Osteoblast (primary cell): ENCODE results near the gene ATP7B. TPM values are rescaled to one million over a fixed set of nuclear protein-coding genes. Genes with fewer than 3 reads are reported as not detected.
"Not testable (repeated sequence)": the region's sequence is repeated elsewhere in the genome, so short reads cannot be mapped to it uniquely, and the experiment has no call there.

ENCODE experiments used
- DNase-seq: peaks from one replicate; pipeline ENCODE4 v3.0.0; 2011; ENCODE audit warnings: low spot score, mixed read lengths; ENCODE audit not compliant: insufficient read length; ENCODE audit errors: missing footprints
- H2AFZ ChIP-seq: 2 replicates; pipeline ENCODE4 v1.6.0; 2011; ENCODE audit warnings: mild to moderate bottlenecking, low read length
- H3K27ac ChIP-seq: 2 replicates; pipeline ENCODE4 v1.5.1; 2011; ENCODE audit warnings: mild to moderate bottlenecking, low read depth, low read length, moderate library complexity
- H3K27me3 ChIP-seq: 2 replicates; pipeline ENCODE4 v1.6.0; 2012; ENCODE audit warnings: mild to moderate bottlenecking, control low read depth, inconsistent platforms, low read length, moderate library complexity; ENCODE audit not compliant: insufficient read depth
- H3K36me3 ChIP-seq: 2 replicates; pipeline ENCODE4 v1.5.1; 2011; ENCODE audit warnings: mild to moderate bottlenecking, low read length, control low read depth, moderate library complexity; ENCODE audit not compliant: insufficient read depth
- H3K4me1 ChIP-seq: 2 replicates; pipeline ENCODE4 v1.5.1; 2011; ENCODE audit warnings: mild to moderate bottlenecking, low read length, control low read depth, moderate library complexity; ENCODE audit not compliant: insufficient read depth
- H3K4me2 ChIP-seq: 2 replicates; pipeline ENCODE4 v1.6.0; 2011; ENCODE audit warnings: mild to moderate bottlenecking, low read length; ENCODE audit not compliant: insufficient read depth
- H3K4me3 ChIP-seq: fragments of 200-600 bp; sonication (generic); 3 replicates; pipeline ENCODE4 v1.5.1; 2012; ENCODE audit warnings: mild to moderate bottlenecking, low read length, inconsistent platforms; ENCODE audit not compliant: insufficient read depth
- H3K79me2 ChIP-seq: 2 replicates; pipeline ENCODE4 v1.6.0; 2012; ENCODE audit warnings: mild to moderate bottlenecking, low read length, control low read depth, inconsistent platforms; ENCODE audit not compliant: insufficient read depth
- H3K9me3 ChIP-seq: 2 replicates; pipeline ENCODE4 v1.5.1; 2011; ENCODE audit warnings: low read depth, low read length, control low read depth
- H4K20me1 ChIP-seq: 2 replicates; pipeline ENCODE4 v1.6.0; 2012; ENCODE audit warnings: mild to moderate bottlenecking, low read length, control low read depth; ENCODE audit not compliant: insufficient read depth
- total RNA-seq: library from RNA; depleted of rRNA; stranded (reverse); fragments of >200 nt; gene quantifications from 2 replicates; pipeline ENCODE4 v1.2.3, GENCODE V29; 2012
- TF ChIP-seq, protein P1 (sequence below): IDR thresholded peaks from 2 replicates; pipeline ENCODE4 v1.5.1; 2011; ENCODE audit warnings: mild to moderate bottlenecking, low read depth, low read length, moderate library complexity; ENCODE audit errors: extremely low read depth

The ATP7B gene
- total RNA-seq, 1 donor, result 4.0 TPM

DNA sequence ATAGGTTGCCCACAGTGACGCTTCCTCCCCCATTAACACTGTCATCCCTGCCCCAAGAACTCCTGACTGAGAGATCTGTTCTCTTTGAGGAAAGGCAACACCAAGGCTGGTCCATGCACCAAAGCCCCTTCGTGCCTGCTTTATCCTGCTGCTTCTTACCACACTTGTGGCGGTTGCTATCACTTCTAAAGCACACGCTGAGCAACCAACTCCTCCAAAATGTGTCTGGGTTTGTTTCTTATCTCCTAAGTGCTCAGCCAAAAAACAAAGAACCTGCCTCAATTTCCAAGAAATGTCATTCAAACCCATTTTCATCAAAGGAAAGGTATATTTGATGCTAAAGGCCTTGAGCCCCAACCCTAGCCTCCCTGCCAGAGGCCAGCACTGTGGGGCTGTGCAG, 14.6 kb downstream of the ATP7B start:
- Histone ChIP-seq H3K27ac (no peak overlapping the region), H3K4me1 (no peaks in the 10 kb centered on the region), H3K79me2 (no peaks in the 10 kb centered on the region), H2AFZ (no peak overlapping the region), H3K36me3 (no peaks in the 10 kb centered on the region), H3K9me3 (no peaks in the 10 kb centered on the region), H3K4me2 (no peak overlapping the region), H4K20me1 (peaks cover 17% of the 10 kb centered on the region), H3K4me3 (no peak overlapping the region), H3K27me3 (peaks cover 31% of the 10 kb centered on the region)
- TF ChIP-seq, protein P1, sequence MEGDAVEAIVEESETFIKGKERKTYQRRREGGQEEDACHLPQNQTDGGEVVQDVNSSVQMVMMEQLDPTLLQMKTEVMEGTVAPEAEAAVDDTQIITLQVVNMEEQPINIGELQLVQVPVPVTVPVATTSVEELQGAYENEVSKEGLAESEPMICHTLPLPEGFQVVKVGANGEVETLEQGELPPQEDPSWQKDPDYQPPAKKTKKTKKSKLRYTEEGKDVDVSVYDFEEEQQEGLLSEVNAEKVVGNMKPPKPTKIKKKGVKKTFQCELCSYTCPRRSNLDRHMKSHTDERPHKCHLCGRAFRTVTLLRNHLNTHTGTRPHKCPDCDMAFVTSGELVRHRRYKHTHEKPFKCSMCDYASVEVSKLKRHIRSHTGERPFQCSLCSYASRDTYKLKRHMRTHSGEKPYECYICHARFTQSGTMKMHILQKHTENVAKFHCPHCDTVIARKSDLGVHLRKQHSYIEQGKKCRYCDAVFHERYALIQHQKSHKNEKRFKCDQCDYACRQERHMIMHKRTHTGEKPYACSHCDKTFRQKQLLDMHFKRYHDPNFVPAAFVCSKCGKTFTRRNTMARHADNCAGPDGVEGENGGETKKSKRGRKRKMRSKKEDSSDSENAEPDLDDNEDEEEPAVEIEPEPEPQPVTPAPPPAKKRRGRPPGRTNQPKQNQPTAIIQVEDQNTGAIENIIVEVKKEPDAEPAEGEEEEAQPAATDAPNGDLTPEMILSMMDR, result no peak
- DNase-seq, result no peak

GRCh38 chr13:51995677-51996551, 15.3 kb downstream of the ATP7B start:
- Histone ChIP-seq H3K36me3 (no peaks in the 10 kb centered on the region), H3K4me2 (no peak overlapping the region), H3K4me1 (no peaks in the 10 kb centered on the region), H3K4me3 (no peak overlapping the region), H2AFZ (no peak overlapping the region), H3K79me2 (no peaks in the 10 kb centered on the region), H3K27ac (no peak overlapping the region), H3K9me3 (no peaks in the 10 kb centered on the region), H3K27me3 (peaks cover 31% of the 10 kb centered on the region), H4K20me1 (peaks cover 17% of the 10 kb centered on the region)
- peak; percentile 77 for DNase-seq
- TF ChIP-seq, protein P1, result no peak

- Histone ChIP-seq H3K4me1 (no peaks in the 10 kb centered on the region), H3K4me3 (no peak overlapping the region), H2AFZ (no peak overlapping the region), H4K20me1 (peaks cover 10% of the 10 kb centered on the region), H3K27ac (no peak overlapping the region), H3K36me3 (no peaks in the 10 kb centered on the region), H3K79me2 (no peaks in the 10 kb centered on the region), H3K4me2 (no peak overlapping the region), H3K27me3 (peaks cover 17% of the 10 kb centered on the region), H3K9me3 (no peaks in the 10 kb centered on the region)
- TF ChIP-seq, protein P1, result no peak
- DNase-seq, result no peak
Observed at GRCh38 chr13:51993713-51994112, 17.5 kb downstream of the ATP7B start.

GRCh38 chr13:51988988-51989618, 22.1 kb downstream of the ATP7B start:
- no peaks in the 10 kb centered on the region for H3K79me2 ChIP-seq
- TF ChIP-seq, protein P1, result no peak
- H3K4me1 ChIP-seq, result no peaks in the 10 kb centered on the region
- H3K9me3 ChIP-seq, result no peaks in the 10 kb centered on the region
- H3K27ac ChIP-seq, result no peak overlapping the region
- no peak overlapping the region for H2AFZ ChIP-seq
- H3K27me3 ChIP-seq, result peaks cover 3% of the 10 kb centered on the region
- no peaks in the 10 kb centered on the region for H4K20me1 ChIP-seq
- DNase-seq, result no peak
- H3K4me2 ChIP-seq, result no peak overlapping the region
- no peaks in the 10 kb centered on the region for H3K36me3 ChIP-seq
- no peak overlapping the region for H3K4me3 ChIP-seq

DNA sequence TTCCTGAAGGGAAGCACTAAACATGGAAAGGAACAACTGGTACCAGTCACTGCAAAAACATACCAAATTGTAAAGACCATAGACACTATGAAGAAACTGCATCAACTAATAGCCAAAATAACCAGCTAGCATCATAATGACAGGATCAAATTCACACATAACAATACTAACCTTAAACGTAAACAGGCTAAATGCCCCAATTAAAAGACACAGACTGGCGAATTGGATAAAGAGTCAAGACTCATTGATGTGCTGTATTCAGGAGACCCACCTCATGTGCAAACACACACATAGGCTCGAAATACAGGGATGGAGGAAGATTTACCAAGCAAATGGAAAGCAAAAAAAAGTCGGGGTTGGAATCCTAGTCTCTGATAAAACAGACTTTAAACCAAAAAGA, 26.3 kb downstream of the ATP7B start:
- DNase-seq, H3K27me3 ChIP-seq, H4K20me1 ChIP-seq, H3K9me3 ChIP-seq, H3K27ac ChIP-seq, H2AFZ ChIP-seq, H3K4me2 ChIP-seq, H3K4me3 ChIP-seq, H3K36me3 ChIP-seq, H3K79me2 ChIP-seq: not testable (repeated sequence)
- H3K4me1 ChIP-seq, result peaks cover 11% of the 10 kb centered on the region

DNA sequence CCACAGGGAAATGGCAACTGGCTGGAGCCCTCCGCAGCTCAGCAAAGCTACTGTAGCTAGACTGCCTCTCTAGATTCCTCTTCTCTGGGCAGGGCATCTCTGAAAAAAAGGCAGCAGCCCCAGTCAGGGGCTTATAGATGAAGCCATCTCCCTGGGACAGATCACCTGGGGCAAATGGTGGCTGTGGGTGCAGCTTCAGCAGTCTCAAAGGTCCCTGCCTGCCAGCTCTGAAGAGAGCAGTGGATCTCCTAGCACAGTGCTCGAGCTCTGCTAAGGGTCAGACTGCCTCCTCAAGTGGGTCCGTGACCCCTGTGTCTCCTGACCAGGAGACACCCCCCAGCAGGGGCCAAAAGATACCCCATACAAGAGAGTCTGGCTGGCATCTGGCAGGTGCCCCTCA, 28.0 kb downstream of the ATP7B start:
- not testable (repeated sequence) for H3K79me2 ChIP-seq, H3K36me3 ChIP-seq, H4K20me1 ChIP-seq

More for the DNA sequence above, 28.0 kb downstream of the ATP7B start:
- H3K4me1 ChIP-seq, result peaks cover 11% of the 10 kb centered on the region
- H3K27me3 ChIP-seq, H3K4me2 ChIP-seq, H3K27ac ChIP-seq, DNase-seq, H3K4me3 ChIP-seq, H3K9me3 ChIP-seq, H2AFZ ChIP-seq: not testable (repeated sequence)
